GM12873 (cell line): ENCODE data around the gene ERBB4.

Experiments used
- TF ChIP-seq, protein P1 (sequence below): IDR thresholded peaks from 2 replicates; pipeline ENCODE4 v1.5.1; 2012; ENCODE audit warnings: low read depth, mild to moderate bottlenecking, moderate library complexity, low read length, control low read depth; ENCODE audit not compliant: insufficient read depth; ENCODE audit errors: missing control alignments

The ERBB4 gene

DNA sequence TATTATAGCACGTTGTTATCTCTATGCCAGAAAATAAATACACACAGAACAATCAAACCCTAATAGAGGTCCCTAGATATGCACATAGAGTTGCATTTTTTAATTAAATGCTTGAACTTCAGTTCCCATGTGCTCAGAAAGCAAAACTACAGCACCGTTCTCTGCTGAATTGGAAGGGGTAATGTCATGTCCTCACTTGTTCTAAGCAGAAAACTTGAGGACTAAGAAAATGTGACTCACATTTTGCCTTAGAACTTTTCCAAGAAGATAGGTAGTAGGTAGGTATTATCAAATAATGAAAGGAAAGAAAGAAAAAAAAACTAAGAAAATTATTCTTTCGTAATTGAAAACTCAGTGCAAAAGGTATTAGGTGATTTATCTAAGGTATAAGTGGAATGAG lies 607.3 kb downstream of the ERBB4 start:
- TF ChIP-seq, protein P1, sequence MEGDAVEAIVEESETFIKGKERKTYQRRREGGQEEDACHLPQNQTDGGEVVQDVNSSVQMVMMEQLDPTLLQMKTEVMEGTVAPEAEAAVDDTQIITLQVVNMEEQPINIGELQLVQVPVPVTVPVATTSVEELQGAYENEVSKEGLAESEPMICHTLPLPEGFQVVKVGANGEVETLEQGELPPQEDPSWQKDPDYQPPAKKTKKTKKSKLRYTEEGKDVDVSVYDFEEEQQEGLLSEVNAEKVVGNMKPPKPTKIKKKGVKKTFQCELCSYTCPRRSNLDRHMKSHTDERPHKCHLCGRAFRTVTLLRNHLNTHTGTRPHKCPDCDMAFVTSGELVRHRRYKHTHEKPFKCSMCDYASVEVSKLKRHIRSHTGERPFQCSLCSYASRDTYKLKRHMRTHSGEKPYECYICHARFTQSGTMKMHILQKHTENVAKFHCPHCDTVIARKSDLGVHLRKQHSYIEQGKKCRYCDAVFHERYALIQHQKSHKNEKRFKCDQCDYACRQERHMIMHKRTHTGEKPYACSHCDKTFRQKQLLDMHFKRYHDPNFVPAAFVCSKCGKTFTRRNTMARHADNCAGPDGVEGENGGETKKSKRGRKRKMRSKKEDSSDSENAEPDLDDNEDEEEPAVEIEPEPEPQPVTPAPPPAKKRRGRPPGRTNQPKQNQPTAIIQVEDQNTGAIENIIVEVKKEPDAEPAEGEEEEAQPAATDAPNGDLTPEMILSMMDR, result no peak

DNA sequence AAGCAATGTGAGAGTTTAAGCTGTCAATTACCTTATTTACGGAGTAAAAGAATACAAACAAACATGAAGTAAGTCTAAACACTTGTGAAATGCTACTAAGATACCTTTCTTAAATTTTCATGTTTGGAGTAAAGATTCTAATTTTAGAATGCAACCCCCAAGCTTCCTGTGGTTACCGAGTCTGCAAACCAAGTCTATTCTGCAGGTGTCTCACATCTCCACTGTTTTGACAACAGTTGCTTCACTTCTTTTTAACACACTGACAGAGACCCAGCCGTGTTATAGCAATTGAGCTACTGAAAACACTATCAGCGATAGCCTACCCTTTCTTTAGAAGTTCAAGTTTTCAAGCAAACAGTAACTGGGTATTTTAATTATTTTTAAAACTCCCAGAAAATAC lies 608.3 kb downstream of the ERBB4 start:
- TF ChIP-seq, protein P1, result no peak

DNA sequence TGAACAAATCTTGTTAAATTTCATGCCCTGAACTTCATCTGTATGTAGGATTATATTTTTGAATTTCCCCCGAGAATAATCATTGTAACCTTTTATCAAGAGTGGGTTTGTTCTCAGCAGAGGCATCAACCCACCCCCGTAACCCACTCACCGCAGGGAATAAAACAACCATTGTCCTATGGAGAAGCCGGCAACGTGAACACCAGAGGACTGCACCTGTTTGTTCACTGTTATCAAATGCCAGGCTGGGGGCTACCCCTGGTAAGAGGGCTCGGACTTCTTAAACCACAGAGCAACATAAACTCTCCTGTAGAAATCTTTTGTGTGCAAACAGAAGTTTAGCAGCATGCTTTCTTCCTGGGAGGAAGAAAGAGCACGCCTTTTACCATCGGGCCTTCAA lies 610.4 kb downstream of the ERBB4 start:
- TF ChIP-seq, protein P1, result no peak

DNA sequence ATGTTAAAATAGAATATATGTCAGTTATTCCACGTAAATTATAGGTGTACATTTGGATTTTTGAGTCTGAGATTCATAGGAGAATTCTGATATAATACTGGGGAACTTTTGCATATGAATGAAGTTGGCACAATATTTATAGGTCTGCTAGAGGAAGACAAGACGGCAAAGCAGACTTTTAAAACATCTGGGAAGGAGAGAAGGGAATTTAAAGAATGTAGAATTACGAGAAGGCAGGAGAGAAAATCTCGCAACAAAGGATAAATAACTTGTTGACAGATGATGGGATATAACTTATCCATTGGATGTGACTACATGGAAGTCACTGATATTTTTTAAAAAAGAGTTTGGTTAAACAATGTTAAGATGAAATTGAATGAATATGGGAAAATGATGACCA lies 615.6 kb downstream of the ERBB4 start:
- TF ChIP-seq, protein P1, result no peak

DNA sequence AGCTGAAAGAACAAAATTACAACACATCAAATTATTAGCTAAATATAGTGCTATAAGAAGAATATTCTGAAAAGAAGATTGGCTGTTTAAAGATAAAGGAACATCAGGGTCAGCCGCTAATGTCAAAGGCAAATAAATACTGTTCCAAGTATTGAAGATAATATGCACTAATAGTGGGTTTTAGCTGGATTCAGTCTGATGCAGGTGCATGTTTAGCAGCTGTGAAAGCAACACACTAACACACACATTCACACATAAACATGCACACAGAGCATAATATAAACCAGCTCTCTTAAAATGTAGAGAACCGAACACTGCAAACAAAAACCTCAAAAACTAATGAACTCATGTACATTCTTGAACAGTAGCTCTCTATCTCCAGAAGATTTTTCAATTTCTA lies 634.6 kb downstream of the ERBB4 start:
- TF ChIP-seq, protein P1, result no peak

DNA sequence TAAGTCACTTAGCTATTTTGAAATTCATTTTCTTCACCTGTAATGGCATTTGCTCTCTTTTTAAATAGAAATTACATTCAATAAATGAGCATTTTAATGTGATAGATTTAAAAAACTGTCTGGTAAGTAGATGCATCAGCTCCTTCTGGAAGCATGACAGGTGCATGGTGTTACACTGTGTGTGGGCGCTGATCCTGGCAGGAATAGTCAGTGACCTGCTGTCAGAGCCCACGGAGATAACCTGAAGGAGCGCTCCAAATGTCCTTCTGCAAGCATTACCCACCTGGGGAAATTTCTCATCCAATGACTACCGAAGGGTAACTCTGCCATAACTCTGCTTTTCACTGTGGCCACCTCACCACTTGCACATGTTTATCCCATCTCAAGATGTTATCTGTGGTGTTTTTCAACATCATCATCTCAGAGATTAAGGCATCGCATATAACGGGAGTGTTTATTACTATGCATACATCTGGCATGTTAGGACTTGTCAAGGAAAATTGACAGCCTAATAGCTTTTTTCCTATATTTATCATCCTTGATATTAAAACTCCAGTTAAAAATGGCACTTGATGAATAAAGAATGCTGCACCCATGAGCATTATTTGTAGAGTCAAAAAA lies 637.3 kb downstream of the ERBB4 start:
- TF ChIP-seq, protein P1, result no peak

DNA sequence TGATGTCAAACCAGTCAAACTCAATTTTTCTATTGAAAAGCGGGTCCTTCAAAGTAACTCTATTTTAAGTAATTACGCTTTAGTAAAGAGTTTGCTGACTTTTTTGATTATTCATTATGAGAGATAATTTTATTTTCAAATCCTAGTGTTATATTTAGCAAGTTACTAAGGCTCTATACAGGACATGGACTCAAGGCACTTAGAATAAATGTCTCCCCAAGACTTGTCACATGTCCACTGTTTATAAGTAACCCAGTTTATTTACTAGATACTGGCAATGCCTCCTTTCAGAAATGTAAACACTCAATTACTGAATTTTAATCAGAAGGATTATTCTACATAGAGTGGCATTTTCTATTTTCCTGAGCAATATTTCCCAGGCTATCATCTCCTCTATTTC lies 638.1 kb downstream of the ERBB4 start:
- TF ChIP-seq, protein P1, result no peak
